ENCODE data around the gene LTC4S. TPM values are rescaled to one million over a fixed set of nuclear protein-coding genes. Genes with fewer than 3 reads are reported as not detected.
"Not testable (repeated sequence)": the region's sequence is repeated elsewhere in the genome, so short reads cannot be mapped to it uniquely, and the experiment has no call there.

LTC4S gene
- total RNA-seq, 1 experiment from 2014 or later = not detected

DNA sequence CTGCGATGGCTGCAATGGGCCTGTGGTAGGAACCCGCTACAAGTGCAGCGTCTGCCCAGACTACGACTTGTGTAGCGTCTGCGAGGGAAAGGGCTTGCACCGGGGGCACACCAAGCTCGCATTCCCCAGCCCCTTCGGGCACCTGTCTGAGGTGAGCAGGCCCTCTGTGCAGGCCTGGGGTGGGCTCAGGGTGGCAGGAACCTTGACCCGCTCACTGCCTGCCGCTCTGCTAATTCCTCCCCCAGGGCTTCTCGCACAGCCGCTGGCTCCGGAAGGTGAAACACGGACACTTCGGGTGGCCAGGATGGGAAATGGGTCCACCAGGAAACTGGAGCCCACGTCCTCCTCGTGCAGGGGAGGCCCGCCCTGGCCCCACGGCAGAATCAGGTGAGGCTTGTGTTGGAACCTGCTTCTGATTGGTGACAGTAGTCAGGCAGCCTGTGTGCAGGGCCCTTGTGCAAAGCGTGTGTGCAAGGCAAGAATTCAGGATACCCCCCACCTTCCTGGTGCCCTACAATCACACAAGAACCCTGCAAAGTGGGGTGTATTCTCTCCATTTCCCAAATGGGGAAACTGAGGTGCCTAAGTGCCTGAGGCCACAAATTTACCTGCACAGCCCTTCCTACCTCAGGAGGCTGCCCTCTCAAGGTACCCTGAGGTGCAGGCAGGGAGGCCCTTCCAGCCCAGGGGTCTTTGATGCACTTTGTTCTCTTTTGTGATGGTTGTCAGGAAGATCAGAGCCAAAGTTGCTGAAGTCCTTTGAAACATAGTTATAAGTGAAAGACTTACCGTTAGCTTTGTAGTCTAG lies 30.4 kb downstream of the LTC4S start:
- no peak for DNase-seq (ENCODE audit: low read depth)

DNA sequence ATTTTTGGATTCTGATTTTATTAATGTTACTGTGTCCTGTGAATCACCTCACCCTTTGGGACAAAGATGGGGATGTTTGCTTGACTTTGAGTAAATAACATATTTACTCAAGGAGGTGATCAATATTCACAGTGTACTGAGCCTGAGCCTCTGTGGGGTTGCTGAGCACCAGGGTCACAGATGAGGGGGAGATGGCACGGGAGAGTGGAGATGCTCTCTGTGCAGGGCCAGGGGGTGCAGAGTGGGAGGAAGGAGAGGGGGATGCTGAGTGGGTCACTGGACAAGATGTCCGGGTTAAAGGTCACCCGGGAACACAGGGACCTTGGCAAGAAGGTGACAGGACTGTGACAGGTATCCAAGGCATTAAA lies 30.9 kb downstream of the LTC4S start:
- no peak for DNase-seq (ENCODE audit: low read depth)

DNA sequence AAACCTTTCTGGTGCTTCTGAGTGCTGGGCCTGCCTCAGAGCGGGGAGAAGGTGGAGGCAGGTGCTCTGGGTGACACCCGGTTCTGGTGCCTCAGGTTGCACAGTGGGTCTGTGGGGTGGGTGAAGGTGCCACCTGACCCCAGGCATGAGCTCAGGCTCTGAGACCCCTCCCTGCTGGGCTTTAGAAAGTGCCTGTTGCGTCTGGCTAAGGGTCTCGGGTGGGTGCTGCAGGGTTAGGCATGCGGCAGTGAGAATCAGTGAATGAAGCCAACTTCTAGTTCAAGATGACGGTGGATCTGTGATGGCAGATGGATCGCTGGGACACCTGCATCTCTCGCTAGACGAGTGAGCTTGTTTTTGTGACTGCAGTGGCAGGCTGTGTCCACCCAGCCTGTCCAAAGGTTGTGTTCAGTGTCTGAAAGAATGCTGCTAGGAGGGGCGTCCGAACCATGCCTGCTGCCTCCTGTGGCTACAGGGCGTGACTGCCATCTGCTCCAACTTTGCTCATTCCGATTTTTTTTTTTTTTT lies 31.9 kb downstream of the LTC4S start:
- no peak for DNase-seq (ENCODE audit: low read depth)

DNA sequence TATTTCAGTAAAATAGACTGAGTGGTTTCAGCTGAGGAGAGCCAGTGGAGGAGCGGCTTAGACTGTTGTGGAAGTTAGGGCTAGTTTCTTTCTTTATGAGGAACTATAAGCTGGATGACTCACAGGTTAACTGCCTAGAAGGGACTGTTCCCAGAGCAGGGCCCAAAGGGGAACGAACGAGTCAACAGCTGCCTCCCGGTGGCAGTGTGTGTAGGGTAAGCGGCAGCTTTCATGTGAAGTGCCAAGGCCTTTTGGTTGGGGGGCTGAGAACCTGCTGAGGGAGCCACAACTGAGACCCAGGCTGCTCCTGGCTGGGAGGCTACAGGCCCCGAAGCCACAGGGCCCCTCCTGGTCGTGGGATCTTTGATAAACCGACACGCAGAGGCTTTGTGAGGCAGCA lies 33.9 kb downstream of the LTC4S start:
- peak; percentile 68 for DNase-seq (ENCODE audit: low read depth)

DNA sequence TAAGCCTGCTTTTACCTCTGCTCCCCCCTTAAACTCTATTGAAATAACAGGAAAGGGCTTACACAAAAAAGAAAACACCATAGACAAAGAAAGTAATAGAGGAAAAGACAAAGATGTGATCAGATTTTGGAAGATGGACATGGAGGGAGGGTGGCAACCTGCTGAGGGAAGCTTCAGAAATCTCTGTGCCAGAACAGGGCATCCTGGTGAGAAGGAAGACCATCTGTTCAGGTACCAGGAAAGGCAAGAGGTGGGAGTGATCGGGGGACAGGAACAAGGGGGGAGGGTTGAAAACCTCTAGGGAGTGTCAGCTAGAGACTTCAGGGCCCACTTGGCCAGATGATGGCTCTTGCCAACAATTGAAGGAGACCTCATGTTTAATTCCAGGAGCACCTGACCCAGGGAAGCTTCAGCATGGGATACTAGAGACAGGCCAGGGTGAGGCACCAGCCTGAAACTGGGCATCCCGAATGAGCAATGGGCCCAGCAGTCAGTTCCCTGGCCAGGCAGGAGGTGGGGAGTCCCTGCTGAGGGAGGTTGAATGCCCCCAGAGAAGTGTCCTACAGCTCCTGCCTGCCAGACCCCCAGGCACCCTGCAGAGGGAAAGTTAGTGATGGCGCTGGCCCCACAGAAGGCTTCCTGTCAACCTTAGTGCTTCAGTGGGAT lies 35.1 kb downstream of the LTC4S start:
- DNase-seq (ENCODE audit: low read depth) = no peak

DNA sequence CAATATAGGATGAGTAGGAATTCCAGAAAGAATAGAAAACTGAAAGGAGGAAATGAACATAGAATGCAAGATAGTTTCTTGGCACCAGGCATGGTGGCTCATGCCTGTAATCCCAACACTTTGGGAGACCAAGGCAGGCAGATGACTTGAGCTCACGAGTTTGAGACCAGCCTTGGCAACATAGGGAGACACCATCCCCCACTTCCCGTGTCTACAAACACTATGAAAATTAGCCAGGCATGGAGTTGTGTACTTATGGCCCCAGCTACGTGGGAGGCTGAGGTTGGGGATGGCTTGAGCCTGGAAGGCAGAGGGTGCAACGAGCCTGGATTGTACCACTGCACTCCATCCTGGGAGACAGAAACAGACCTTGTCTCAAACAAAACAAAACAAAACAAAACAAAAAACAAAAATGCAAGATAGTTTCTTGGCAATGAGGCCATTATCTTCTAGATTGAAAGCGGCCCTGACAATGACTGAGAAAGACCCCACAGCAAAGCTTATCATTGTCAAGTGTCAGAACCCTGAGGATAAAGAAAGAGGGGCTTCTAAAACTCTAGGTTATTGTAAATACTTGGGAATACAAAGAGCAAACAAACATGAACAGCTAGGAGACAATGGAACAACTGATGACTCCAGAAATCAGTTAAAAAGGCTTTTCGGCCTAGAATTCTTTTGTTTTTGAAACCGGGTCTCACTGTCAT lies 36.1 kb downstream of the LTC4S start:
- no peak for DNase-seq (ENCODE audit: low read depth)

DNA sequence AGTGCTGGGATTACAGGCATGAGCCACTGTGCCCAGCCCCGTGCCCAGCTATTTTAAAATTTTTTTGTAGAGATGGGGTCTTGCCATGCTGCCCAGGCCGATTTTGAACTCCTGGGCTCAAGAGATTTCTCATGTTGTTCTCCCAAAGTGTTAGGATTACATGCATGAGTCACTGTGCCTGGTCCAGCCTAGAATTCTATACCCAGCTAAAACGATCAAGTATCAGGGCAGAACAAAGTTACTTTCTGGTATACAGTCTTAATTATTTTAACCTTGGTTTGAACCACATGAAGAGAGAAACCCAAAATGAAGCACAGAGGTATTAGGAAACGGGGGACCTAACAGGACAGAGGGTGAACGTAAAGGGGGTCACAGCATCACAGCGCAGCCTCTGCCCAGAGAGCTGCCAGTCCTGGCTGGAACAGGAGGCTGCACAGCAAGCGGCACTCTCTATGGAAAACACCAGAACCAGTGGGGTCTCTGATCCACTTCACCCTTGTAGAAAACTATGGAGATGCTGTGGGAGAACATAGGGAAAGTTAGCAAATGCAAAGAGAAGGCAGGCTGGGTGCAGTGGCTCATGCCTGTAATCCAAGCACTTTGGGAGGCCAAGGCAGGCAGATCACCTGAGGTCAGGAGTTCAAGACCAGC lies 37.2 kb downstream of the LTC4S start:
- no peak for DNase-seq (ENCODE audit: low read depth)

DNA sequence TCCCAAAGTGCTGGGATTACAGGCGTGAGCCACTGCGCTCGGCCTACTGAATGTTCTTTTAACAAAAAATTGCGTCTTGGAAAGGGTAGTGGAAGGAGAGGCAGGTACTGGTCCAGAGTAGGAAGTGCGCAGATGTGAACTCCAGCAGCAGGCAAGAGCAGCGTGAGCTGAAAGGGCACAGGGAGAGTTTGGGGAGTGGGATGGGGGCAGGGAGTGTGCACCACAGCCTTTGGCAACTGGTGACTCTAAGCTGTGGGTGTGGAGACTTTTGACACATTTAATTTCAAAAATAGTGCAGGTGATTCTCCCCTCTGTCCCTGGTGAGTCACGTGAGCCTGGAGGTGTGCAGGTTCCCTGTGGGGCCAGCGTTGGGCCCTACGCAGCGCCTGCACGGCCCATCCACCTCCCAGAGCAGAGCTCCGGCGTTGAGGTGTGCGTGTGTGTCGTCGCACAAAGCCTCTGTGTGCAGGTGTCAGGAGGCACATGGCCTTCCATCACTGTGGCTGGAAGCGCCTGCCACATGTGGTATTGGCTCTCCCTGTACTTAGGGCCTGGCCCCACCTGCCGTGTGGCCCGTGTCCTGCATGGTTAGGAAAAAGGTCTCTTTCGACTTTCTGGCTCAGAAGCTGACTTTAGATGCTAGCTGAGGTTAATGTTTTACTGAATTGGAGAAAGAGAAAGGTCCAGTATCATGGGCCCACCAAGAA lies 38.4 kb downstream of the LTC4S start:
- DNase-seq (ENCODE audit: low read depth) = no peak

DNA sequence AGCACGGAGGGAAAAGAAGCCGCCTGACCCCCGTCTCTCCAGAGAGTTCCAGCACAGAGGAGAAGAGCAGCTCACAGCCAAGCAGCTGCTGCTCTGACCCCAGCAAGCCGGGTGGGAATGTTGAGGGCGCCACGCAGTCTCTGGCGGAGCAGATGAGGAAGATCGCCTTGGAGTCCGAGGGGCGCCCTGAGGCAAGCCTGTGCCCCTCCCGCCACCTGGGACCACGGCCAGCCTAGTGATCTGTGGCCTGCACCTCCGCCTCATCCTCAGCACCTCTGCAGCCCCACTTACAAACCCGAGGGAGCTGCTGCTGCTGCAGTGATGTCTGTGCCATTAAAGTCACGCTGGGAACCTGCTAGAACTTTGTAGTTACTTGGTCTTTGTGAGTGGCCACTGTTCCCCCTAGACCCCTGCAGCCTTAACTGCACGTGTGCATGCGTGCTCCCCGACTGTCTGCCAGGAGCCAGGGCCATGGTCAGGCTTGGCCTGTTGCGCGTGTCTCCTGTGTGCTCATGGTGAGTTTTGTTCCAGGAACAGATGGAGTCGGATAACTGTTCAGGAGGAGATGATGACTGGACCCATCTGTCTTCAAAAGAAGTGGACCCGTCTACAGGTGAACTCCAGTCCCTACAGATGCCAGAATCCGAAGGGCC lies 39.4 kb downstream of the LTC4S start:
- DNase-seq (ENCODE audit: low read depth) = no peak

DNA sequence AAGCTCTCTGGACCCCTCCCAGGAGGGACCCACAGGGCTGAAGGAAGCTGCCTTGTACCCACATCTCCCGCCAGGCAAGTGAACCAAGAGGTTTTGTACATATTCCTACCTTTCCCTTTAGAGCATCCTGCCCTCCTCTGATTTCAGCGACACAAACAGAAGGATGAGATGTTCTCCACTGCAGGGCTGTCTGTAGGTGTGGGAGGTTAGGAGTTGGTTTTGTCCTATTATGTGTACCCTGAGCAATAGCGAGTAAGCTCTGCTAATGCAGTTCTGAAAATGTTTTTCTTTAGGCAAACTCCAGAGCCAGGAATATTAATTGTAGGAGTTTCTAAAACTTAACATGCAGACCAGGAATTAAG lies 39.9 kb downstream of the LTC4S start:
- no peak for DNase-seq (ENCODE audit: low read depth)

DNA sequence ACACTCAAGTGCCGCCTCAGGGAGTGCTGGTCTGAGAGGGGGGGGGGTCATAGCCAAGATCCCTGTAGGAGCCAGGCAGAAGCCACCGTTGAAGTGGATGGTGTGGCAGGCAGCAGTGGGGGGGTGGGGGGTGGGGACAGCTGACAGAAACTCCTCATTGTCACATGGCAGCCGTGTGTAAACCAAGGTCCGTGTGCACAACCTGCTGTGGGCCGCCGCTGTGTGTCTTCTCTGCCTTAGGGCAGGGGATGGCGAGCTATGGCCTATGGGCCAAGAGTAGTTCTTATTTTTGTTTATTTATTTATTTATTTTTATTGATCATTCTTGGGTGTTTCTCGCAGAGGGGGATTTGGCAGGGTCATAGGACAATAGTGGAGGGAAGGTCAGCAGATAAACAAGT lies 40.3 kb downstream of the LTC4S start:
- no peak for DNase-seq (ENCODE audit: low read depth)

DNA sequence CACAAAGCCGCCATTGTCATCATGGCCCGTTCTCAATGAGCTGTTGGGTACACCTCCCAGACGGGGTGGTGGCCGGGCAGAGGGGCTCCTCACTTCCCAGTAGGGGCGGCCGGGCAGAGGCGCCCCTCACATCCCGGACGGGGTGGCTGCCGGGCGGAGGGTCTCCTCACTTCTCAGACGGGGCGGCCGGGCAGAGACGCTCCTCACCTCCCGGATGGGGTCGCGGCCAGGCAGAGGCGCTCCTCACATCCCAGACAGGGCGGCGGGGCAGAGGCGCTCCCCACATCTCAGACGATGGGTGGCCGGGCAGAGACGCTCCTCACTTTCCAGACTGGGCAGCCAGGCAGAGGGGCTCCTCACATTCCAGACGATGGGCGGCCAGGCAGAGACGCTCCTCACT lies 41.1 kb downstream of the LTC4S start:
- DNase-seq (ENCODE audit: low read depth) = not testable (repeated sequence)

DNA sequence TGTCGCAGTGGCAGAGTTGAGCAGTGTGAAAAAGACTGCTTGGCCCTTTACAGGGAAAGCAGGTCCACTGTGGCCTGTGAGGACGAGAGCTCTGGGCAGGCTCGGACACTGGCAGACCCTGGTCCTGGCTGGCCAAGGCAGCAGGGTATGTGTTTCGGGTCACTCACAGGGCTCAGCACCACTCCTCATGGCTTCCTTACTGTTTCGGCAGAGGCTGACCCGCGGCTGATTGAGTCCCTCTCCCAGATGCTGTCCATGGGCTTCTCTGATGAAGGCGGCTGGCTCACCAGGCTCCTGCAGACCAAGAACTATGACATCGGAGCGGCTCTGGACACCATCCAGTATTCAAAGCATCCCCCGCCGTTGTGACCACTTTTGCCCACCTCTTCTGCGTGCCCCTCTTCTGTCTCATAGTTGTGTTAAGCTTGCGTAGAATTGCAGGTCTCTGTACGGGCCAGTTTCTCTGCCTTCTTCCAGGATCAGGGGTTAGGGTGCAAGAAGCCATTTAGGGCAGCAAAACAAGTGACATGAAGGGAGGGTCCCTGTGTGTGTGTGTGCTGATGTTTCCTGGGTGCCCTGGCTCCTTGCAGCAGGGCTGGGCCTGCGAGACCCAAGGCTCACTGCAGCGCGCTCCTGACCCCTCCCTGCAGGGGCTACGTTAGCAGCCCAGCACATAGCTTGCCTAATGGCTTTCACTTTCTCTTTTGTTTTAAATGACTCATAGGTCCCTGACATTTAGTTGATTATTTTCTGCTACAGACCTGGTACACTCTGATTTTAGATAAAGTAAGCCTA lies 42.6 kb downstream of the LTC4S start:
- DNase-seq (ENCODE audit: low read depth) = peak; percentile 55

DNA sequence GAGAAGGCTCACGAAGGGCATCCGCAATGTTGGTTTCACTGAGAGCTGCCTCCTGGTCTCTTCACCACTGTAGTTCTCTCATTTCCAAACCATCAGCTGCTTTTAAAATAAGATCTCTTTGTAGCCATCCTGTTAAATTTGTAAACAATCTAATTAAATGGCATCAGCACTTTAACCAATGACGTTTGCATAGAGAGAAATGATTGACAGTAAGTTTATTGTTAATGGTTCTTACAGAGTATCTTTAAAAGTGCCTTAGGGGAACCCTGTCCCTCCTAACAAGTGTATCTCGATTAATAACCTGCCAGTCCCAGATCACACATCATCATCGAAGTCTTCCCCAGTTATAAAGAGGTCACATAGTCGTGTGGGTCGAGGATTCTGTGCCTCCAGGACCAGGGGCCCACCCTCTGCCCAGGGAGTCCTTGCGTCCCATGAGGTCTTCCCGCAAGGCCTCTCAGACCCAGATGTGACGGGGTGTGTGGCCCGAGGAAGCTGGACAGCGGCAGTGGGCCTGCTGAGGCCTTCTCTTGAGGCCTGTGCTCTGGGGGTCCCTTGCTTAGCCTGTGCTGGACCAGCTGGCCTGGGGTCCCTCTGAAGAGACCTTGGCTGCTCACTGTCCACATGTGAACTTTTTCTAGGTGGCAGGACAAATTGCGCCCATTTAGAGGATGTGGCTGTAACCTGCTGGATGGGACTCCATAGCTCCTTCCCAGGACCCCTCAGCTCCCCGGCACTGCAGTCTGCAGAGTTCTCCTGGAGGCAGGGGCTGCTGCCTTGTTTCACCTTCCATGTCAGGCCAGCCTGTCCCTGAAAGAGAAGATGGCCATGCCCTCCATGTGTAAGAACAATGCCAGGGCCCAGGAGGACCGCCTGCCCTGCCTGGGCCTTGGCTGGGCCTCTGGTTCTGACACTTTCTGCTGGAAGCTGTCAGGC lies 43.6 kb downstream of the LTC4S start:
- DNase-seq (ENCODE audit: low read depth) = no peak

DNA sequence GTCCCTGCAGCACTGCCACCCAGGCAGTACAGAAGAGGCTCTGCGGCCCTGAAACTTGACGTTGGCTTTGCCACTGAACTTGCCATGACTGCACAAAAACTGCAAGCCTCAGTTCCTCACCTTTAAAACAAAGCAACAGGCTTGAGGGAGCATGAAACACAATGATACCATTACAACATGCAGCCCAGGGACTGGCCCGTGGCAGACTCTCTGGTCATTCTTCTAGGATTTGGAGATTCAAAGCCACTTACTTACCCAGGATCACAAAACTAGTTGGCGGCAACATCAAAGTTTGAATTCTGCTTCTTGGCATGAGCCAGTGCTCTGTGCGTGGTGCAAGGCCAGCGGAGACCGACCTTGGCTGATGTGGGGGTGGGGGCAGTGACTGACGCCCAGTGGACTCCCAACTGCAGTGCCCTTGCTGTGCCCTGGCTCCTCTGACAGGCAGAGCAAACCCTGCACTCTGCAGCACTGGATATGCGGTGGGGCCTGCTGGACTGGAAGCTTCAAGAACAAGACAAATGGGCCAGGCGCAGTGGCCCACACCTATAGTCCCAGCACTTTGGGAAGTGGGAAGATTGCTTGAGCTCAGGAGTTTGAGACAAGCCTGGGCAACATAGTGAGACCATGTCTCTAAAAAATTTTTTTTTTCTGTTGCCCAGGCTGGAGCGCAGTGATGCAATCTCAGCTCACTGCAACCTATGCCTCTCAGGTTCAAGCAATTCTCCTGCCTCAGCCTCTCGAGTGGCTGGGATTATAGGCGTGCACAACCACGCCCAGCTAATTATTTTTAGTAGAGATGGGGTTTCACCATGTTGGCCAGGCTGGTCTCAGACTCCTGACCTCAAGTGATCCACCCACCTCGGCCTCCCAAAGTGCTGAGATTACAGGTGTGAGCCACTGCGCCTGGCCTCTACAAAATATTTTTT lies 45.8 kb downstream of the LTC4S start:
- no peak for DNase-seq (ENCODE audit: low read depth)

DNA sequence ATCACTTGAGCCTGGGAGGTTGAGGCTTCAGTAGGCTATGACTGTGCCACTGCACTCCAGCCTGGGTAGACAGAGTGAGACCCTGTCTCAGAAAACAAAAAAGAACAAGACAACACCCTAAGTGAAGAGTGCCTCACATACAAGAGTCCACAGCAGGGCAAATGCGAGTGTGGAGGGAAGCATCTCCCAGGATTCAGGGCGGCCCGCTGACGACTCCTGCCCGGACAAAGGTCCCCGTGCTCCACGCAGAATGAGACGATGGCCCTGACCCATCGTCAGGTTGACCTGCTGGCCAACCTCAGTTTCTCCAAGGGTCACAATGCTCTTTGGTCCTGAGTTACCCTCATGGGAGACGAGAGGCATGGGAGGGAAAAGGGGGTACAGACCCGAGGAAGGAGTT lies 46.5 kb downstream of the LTC4S start:
- no peak for DNase-seq (ENCODE audit: low read depth)

DNA sequence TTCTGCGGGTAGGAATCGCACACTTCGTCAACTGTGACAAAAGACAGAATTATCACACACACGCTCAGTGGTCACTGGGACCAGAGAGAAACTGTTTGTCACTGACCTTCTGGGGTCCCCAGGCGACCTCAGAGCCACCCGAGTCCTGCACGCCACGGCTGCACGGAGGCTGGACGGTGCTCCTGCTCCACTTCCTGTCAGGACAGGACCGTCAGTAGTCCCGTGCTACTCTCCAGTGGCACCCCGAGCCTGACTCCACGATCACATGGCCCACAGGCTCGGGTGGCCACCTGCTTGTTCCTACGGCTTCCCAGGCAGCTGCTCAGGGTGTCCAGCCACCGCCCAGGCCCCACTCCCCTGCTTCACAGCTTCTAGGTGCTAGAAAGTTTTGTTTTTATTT lies 47.0 kb downstream of the LTC4S start:
- no peak for DNase-seq (ENCODE audit: low read depth)

DNA sequence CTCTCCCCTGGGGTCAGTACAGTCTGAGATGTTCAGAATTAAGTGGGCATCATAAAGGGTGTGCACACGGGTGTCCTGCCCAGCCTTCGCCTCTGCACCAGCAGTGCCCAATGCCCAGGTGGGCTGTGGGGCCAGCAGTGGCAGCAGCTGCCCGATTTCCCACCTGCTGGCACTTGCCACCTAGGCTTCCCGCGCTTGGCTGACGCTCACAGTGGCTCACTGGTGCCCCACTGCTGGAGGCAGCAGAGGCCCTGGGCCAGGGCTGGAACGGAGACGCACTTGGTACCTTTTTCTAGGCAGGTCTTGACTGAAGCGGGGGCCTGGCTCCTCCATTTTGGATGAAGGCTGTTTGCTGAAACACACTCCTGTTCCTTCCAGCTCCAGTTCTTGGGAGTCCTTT lies 47.8 kb downstream of the LTC4S start:
- no peak for DNase-seq (ENCODE audit: low read depth)

All from M059J (cell line).